ENCODE data around the gene MGAT4B. TPM values are rescaled to one million over a fixed set of nuclear protein-coding genes. Genes with fewer than 3 reads are reported as not detected.

MGAT4B gene
- polyA plus RNA-seq, 3 donors from 2014 or later: 8.7 to 16.3 (median 15.0) TPM

GRCh38 chr5:179833709-179834070 is 27.0 kb upstream of the MGAT4B start:
- no peak for DNase-seq
- Mint-ChIP-seq H3K27ac (peak overlapping the region in 3 of 6 donors; percentile 40 to 83 (median 53)), H3K9me3 (no peaks in the 10 kb centered on the region), H3K27me3 (ENCODE audit: low read depth in 3 of 3) (peaks cover 4 to 10% (median 7%) of the 10 kb centered on the region in 3 donors), H3K4me1 (peaks cover 26 to 29% of the 10 kb centered on the region in 2 donors), H3K4me3 (no peak overlapping the region), H3K36me3 (peaks cover 14 to 48% (median 23%) of the 10 kb centered on the region in 3 donors)

GRCh38 chr5:179833056-179833708 is 26.5 kb upstream of the MGAT4B start:
- Mint-ChIP-seq H3K4me3 (no peak overlapping the region), H3K27me3 (ENCODE audit: low read depth in 3 of 3) (peaks cover 4 to 10% (median 7%) of the 10 kb centered on the region in 3 donors), H3K4me1 (peaks cover 29 to 33% of the 10 kb centered on the region in 2 donors), H3K27ac (peak overlapping the region in 4 of 6 donors; percentile 26 to 83 (median 46)), H3K9me3 (no peaks in the 10 kb centered on the region), H3K36me3 (peaks cover 14 to 51% (median 23%) of the 10 kb centered on the region in 3 donors)
- DNase-seq: no peak

GRCh38 chr5:179832039-179832745 is 25.5 kb upstream of the MGAT4B start:
- no peak overlapping the region for H3K4me3 Mint-ChIP-seq
- peaks cover 25 to 36% of the 10 kb centered on the region in 2 donors for H3K4me1 Mint-ChIP-seq
- peaks cover 4 to 11% (median 7%) of the 10 kb centered on the region in 3 donors for H3K27me3 Mint-ChIP-seq (ENCODE audit: low read depth in 3 of 3)
- H3K36me3 Mint-ChIP-seq: peaks cover 18 to 57% (median 25%) of the 10 kb centered on the region in 3 donors
- peak overlapping the region in 2 of 6 donors; percentile 49 to 72 for H3K27ac Mint-ChIP-seq
- no peak for DNase-seq
- no peaks in the 10 kb centered on the region for H3K9me3 Mint-ChIP-seq

- no peaks in the 10 kb centered on the region for H3K9me3 Mint-ChIP-seq
- peaks cover 16 to 29% of the 10 kb centered on the region in 2 donors for H3K4me1 Mint-ChIP-seq
- H3K27me3 Mint-ChIP-seq (ENCODE audit: low read depth in 3 of 3): peaks cover 0 to 10% (median 7%) of the 10 kb centered on the region in 3 donors
- peaks cover 20 to 50% (median 20%) of the 10 kb centered on the region in 3 donors for H3K36me3 Mint-ChIP-seq
- peak overlapping the region in 3 of 6 donors; percentile 34 to 52 (median 36) for H3K27ac Mint-ChIP-seq
- no peak overlapping the region for H3K4me3 Mint-ChIP-seq
- no peak for DNase-seq
Measured at GRCh38 chr5:179830818-179831468, 24.3 kb upstream of the MGAT4B start.

- DNase-seq: no peak
- H3K27me3 Mint-ChIP-seq (ENCODE audit: low read depth in 3 of 3): peaks cover 5 to 10% (median 10%) of the 10 kb centered on the region in 3 donors
- H3K9me3 Mint-ChIP-seq: no peaks in the 10 kb centered on the region
- H3K36me3 Mint-ChIP-seq: peaks cover 18 to 50% (median 18%) of the 10 kb centered on the region in 3 donors
- peaks cover 16 to 31% of the 10 kb centered on the region in 2 donors for H3K4me1 Mint-ChIP-seq
- no peak overlapping the region for H3K4me3 Mint-ChIP-seq
- H3K27ac Mint-ChIP-seq: peak overlapping the region in 5 of 6 donors; percentile 32 to 68 (median 57)
Measured at GRCh38 chr5:179829732-179830435, 23.2 kb upstream of the MGAT4B start.

GRCh38 chr5:179828756-179829421 is 22.2 kb upstream of the MGAT4B start:
- Mint-ChIP-seq H3K9me3 (no peaks in the 10 kb centered on the region), H3K4me3 (no peak overlapping the region), H3K27me3 (ENCODE audit: low read depth in 3 of 3) (peaks cover 5 to 12% (median 10%) of the 10 kb centered on the region in 3 donors), H3K27ac (peak overlapping the region; percentile 54 to 84 (median 72)), H3K4me1 (peaks cover 22 to 37% of the 10 kb centered on the region in 2 donors), H3K36me3 (peaks cover 18 to 54% (median 18%) of the 10 kb centered on the region in 3 donors)
- DNase-seq: no peak

- no peaks in the 10 kb centered on the region for H3K9me3 Mint-ChIP-seq
- H3K27ac Mint-ChIP-seq: peak overlapping the region in 2 of 6 donors; percentile 17 to 51
- DNase-seq: no peak
- H3K27me3 Mint-ChIP-seq (ENCODE audit: low read depth in 3 of 3): peaks cover 8 to 12% (median 10%) of the 10 kb centered on the region in 3 donors
- peaks cover 31 to 47% of the 10 kb centered on the region in 2 donors for H3K4me1 Mint-ChIP-seq
- H3K36me3 Mint-ChIP-seq: peaks cover 12 to 50% (median 13%) of the 10 kb centered on the region in 3 donors
- H3K4me3 Mint-ChIP-seq: no peak overlapping the region
Measured at GRCh38 chr5:179827680-179828079, 21.0 kb upstream of the MGAT4B start.

- H3K4me1 Mint-ChIP-seq: peaks cover 40 to 58% of the 10 kb centered on the region in 2 donors
- peaks cover 15 to 22% (median 16%) of the 10 kb centered on the region in 3 donors for H3K27me3 Mint-ChIP-seq (ENCODE audit: low read depth in 3 of 3)
- no peaks in the 10 kb centered on the region for H3K9me3 Mint-ChIP-seq
- DNase-seq: no peak
- H3K4me3 Mint-ChIP-seq: no peak overlapping the region
- peaks cover 8 to 41% (median 8%) of the 10 kb centered on the region in 3 donors for H3K36me3 Mint-ChIP-seq
- no peak overlapping the region for H3K27ac Mint-ChIP-seq
Measured at GRCh38 chr5:179825655-179826182, 19.1 kb upstream of the MGAT4B start.

GRCh38 chr5:179824745-179825112 is 18.1 kb upstream of the MGAT4B start:
- no peak for DNase-seq
- Mint-ChIP-seq H3K27me3 (ENCODE audit: low read depth in 3 of 3) (peaks cover 23 to 31% (median 24%) of the 10 kb centered on the region in 3 donors), H3K27ac (peak overlapping the region in 3 of 6 donors; percentile 40 to 65 (median 58)), H3K4me1 (peaks cover 46 to 60% of the 10 kb centered on the region in 2 donors), H3K36me3 (peaks cover 7 to 35% (median 8%) of the 10 kb centered on the region in 3 donors), H3K4me3 (no peak overlapping the region), H3K9me3 (no peaks in the 10 kb centered on the region)

- H3K27me3 Mint-ChIP-seq (ENCODE audit: low read depth in 3 of 3): peaks cover 23 to 33% (median 24%) of the 10 kb centered on the region in 3 donors
- peaks cover 48 to 62% of the 10 kb centered on the region in 2 donors for H3K4me1 Mint-ChIP-seq
- peak overlapping the region in 3 of 6 donors; percentile 40 to 65 (median 58) for H3K27ac Mint-ChIP-seq
- DNase-seq: no peak
- H3K4me3 Mint-ChIP-seq: no peak overlapping the region
- no peaks in the 10 kb centered on the region for H3K9me3 Mint-ChIP-seq
- H3K36me3 Mint-ChIP-seq: peaks cover 7 to 29% (median 8%) of the 10 kb centered on the region in 3 donors
Measured at GRCh38 chr5:179823937-179824744, 17.5 kb upstream of the MGAT4B start.

- H3K4me1 Mint-ChIP-seq: peaks cover 55 to 62% of the 10 kb centered on the region in 2 donors
- peaks cover 3 to 18% (median 4%) of the 10 kb centered on the region in 3 donors for H3K36me3 Mint-ChIP-seq
- H3K9me3 Mint-ChIP-seq: no peaks in the 10 kb centered on the region
- DNase-seq: no peak
- peak overlapping the region; percentile 93 to 99 (median 96) for H3K4me3 Mint-ChIP-seq
- peaks cover 26 to 41% (median 33%) of the 10 kb centered on the region in 3 donors for H3K27me3 Mint-ChIP-seq (ENCODE audit: low read depth in 3 of 3)
- peak overlapping the region; percentile 95 to 100 (median 100) for H3K27ac Mint-ChIP-seq
Measured at GRCh38 chr5:179822444-179822990, 15.9 kb upstream of the MGAT4B start.
